Heart left ventricle (tissue), 13 donors: ENCODE results near the gene MARCHF2.

Experiments
- POLR2A ChIP-seq, 2 donors: fragments of 450-650 bp; IDR thresholded peaks; one replicate each; pipeline ENCODE4 v1.6.1; 2017; ENCODE audit warnings: antibody characterized with exemption in 2 of 2, mild to moderate bottlenecking in 2 of 2, moderate library complexity in 2 of 2
- TF ChIP-seq, protein P1 (sequence below), 12 donors: fragments of 200-600 bp; sonication (generic) in 4 of 12; IDR thresholded peaks; one replicate each; pipeline versions ENCODE4 v1.5.0 to v1.8.0; 2018 to 2022; ENCODE audit warnings: antibody characterized with exemption in 12 of 12, mild to moderate bottlenecking in 5 of 12
- donor health status: ischemic (EF 13 %, LVEDD 7.1; RV severe dilation, severe dysfunction).
- donor health status: DM: no; HTN: yes; CAD: no.
- donor health status: DM: no; HTN: no; CAD: no.
- donor health status: ischemic (EF 25% LVEDD 6.9; RV normal size, moderate dysfunction).
- donor health status: ischemic (EF 25% LVEDD 5.7; RV mildly dilated, moderate dysfunction).
- donor health status: ischemic (EF 35%, LVEDD 5.7; RV mildly dilated, moderate dysfunction).
- donor health status: nonischemic (EF 11% LVEDD 7.7; RV severe dilation, severe dysfunction).
- donor health status: DM: yes; HTN: yes; CAD: no.
- donor health status: PGD.
- donor health status: ischemic (EF 29% LVEDD 5.4; RV normal size, mild dysfunction).
- donor health status: nonischemic (EF 23%, LVEDD 6.1; RV moderate dilation, normal function).

DNA sequence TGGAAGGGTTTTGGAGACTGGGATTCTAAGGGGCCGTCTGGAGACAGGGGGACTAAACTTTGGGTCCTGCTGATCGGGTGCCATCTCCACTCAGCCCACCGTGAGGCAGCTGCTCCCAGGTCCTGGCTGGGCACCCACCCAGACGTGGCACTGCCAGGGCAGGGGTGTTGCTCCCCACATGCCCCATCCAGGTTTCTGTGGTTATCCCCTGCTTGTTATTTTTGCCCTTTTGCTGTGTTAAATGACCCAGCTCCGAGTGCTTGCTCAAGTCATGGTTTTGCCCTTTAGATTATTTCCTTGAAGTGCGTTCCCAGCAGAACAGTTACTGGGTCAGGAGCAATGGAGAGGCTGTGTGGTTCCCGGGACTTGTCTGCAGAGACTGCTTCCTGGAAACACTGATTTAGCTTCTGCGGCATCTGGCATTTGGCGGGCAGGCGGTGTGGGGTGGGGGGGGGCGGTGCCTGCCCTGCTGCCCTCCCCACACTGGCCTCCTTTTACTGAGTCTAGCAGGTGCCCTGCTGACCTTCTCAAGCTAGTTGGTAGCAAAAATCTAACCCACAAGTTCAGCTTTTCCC, 21.0 kb upstream of the MARCHF2 start:
- TF ChIP-seq POLR2A (IDR thresholded peaks at IDR 0.05) = peak in 1 of 2 donors; percentile 61
- TF ChIP-seq, protein P1, sequence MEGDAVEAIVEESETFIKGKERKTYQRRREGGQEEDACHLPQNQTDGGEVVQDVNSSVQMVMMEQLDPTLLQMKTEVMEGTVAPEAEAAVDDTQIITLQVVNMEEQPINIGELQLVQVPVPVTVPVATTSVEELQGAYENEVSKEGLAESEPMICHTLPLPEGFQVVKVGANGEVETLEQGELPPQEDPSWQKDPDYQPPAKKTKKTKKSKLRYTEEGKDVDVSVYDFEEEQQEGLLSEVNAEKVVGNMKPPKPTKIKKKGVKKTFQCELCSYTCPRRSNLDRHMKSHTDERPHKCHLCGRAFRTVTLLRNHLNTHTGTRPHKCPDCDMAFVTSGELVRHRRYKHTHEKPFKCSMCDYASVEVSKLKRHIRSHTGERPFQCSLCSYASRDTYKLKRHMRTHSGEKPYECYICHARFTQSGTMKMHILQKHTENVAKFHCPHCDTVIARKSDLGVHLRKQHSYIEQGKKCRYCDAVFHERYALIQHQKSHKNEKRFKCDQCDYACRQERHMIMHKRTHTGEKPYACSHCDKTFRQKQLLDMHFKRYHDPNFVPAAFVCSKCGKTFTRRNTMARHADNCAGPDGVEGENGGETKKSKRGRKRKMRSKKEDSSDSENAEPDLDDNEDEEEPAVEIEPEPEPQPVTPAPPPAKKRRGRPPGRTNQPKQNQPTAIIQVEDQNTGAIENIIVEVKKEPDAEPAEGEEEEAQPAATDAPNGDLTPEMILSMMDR (IDR thresholded peaks at IDR 0.05) = no peak
